Kidney glomerular epithelial cell (primary cell): ENCODE results near the gene NR0B1.
A peak's percentile ranks its signal among the peaks of the same experiment; 100 is the strongest.

Experiments used
- DNase-seq: peaks from one replicate; lab custom pipeline; 2025; lab: John Stamatoyannopoulos, UW

Gene NR0B1

DNA sequence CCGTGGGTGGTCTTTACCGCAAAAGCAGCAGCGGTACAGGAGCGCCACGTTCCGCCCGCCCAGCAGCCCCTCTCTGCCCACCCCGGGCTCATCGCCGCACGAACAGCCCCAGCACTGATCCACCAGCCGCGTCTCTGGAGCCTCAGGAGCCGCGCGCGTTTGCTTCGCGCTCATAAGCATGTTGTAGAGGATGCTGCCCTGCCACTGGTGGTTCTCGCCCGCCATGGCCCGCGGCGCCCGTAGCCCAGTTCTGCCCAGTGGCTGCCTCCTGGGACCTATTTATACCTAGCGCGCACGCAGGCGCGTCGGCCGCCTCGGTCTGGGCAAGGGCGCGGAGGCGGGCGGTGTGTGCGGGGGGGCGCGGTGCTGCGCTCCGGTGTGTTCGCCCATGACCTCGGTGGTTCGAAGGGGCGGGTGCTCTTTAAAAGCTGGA, at the start of gene NR0B1:
Gene NR0B1, minus strand, starts transcription at position 252 of the 433 bp plus-strand sequence. Its CDS starts 27 bp downstream, at position 225.
- no peak for DNase-seq

DNA sequence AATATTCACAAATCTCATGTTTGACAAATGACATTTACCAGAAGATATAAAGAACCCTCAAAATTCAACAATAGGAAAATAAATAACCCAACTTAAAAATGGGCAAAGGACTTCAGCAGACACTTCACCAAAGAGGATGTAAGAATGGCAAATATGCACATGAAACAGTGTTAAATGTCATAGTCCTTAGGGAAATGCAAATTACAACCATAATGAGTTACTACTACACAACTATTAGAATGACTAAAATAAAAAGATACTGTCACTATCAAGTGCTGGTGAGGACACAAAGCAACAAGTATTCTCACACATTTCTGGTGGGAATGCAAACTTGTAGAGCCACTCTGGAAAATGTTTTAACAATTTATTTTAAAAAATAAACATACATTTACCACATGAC, 40.8 kb upstream of the NR0B1 start:
- DNase-seq, result no peak

DNA sequence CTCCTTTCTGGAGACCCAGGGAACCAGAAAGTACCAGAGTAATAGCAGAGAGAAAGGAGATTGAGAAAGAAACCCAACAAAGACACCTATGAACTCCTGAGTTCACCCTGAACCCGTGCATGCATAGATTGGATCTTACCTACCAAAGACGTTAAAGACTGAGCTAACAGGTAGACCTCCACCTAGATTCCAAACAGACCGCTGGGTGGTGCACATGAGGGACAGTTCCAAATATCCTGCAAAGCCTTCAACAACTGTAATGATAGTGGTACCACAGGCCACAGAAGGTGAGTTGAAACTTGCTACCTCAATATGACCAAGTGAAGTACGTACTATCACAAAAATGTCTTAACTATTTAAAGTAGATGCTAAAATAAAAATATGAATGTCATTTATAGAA, 34.0 kb upstream of the NR0B1 start:
- no peak for DNase-seq

DNA sequence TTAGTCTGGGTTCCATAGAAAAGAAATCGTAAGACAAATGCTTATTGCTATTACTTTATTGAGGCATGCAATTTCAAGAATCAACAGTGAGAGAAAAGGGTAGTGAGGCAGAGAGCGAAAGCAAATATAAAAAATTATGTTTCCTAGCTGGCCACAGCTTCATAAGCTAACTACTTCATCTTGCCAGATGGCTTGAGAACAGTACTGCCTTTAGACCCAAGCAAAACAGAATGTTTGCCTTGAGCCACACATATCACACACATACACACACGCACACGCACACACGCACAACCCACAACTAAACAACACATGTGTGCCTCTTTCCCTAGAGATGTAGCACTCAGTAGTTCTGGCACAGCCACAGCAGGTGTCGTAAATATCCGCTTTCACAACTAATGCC, 31.6 kb upstream of the NR0B1 start:
- DNase-seq, result no peak

GRCh38 chrX:30327762-30328161, 18.6 kb upstream of the NR0B1 start:
- no peak for DNase-seq

DNA sequence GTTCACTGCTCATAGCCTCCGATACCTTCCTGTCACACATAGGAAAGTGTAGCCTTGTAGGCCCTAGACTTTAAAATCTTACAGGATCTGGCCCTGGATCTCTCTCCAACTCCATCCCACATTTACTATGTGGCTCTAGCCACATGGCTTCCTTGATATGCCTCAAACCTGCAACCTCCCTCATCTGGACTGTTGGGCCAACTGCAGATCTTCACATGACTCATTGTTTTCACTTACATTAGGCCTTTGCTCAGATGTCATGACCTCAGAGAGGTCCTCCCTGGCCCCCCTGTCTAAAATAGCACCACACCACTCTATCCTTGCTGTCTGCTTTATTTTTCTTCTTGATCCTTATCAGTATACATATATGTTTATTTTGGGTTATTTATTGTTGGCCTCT, 8.1 kb upstream of the NR0B1 start:
- DNase-seq, result no peak

GRCh38 chrX:30313322-30313721, 4.1 kb upstream of the NR0B1 start:
- no peak for DNase-seq

DNA sequence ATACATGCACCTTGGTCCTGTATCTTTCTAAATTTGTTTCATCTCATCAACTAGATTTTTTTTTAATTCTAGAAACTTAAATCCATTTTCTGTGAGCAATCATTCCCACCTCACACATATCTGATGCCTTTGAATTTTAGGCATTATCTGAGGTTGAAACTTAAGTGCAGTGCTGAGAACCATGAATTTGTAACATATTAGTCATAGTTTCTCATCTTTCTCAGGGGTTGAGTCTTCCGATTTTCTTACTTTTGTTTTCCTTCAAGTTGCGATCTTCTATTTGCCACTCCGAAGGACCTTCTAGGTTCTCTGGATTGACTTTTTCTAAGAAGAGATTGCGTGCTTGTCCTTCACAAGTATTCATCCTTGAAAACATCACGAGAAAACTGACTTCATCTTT, 3.7 kb upstream of the NR0B1 start:
- DNase-seq, result no peak

DNA sequence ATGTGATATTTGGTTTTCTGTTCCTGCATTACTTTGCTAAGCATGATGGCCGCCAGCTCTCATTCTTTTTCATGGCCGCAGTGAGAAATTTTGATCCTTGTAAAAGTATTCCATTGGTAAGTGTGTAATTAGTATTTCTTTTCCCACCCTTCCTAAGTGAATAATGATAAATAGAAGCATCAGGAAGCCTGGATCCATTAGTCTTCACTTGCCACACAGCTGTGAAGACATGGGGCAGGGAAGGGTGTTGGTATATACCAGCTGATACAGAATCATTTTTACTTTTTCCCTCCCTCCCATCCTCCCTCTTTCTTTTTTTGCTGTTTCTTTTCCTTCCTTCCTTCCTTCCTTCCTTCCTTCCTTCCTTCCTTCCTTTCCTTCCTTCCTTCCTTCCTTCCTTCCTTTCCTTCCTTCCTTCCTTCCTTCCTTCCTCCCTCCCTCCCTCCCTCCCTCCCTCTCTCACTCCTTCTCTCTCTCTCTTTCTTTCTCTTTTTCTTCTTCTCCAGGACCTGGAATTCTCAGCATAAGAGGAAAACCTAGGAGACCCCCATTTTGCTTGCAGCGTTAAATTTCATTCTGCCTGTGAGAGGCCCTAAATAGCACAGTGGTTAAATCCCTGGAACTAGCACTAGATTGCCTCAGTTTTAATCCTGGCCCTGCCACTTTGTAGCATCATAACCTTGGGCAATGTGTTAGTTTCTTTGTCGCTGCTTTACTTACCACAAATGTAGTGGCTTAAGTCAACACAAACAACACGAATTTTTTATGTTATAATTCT, 1.4 kb upstream of the NR0B1 start:
- DNase-seq, result no peak

DNA sequence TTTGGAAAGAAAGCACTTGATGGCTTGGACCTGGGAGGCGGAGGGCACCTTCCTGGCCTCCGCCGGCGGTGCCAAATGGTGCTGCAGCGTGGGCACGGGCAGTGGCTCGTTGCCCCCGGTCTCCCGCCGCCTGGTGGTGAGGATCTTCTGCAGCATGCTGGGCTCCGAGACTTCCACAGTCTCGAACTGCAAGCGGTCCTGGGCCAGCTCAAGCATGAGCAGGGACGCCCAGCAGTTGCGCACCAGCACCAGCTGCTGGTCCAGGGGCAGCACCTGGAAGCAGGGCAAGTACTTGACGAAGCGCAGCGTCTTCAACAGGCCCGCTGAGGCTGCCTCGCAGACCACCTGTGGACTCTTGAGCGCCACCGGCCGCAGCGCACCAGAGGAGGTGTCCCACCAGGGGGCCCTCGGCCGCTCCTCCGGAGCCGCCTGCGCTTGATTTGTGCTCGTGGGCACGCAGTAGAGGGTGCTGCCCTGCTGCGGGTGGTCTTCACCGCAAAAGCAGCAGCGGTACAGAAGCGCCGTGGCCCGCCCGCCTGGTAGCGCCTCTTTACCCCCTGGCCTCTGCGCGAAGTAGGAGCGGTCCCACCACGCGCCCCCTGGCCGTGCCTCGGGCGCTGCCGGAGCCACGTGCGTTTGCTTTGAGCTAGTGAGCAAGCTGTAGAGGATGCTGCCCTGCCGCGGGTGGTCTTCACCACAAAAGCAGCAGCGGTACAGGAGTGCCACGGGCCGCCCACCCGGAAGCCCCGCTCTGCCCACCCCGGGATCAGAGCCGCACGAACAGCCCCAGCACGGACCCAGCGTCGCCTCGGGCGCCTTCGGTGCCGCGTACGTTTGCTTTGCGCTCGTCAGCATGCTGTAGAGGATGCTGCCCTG, 689 bp downstream of the NR0B1 start:
- no peak for DNase-seq

DNA sequence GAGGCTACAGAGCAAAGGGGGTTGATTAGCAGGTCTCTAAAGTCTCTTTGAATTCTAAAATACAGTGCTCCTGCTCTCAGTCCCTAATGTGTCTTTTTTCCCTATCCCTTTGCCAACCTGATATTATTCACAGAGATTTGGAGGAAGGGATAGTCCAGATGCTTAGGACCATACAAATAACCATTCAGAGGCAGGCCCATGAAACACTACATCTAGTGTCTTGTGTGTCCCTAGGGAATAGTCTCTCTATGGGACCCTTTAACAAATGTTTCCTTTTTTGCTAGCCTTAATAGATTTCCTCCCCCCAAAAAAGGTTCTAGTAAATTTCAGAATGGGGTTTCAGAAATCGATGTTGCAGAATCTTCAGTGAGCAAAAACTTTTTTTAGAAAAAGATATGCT, 1.7 kb downstream of the NR0B1 start:
- DNase-seq, result no peak

DNA sequence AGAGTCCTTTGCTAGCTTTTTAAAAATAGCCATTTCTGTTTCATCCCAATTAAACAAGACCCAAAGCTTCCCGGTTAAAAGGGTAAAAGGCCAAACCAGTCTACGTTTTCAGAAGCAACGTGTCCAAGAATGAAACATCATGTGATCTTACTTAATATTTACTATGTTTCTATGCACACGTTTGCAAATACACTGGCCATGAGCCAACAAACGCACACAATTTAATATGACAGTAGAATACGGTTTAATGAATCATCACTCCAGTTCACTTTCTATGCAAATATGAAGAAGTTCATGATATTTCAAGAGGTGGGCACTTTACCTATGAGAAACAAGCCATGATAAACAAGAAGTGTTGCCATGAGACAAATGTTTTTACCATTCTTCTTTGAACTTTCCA, 4.3 kb downstream of the NR0B1 start:
- DNase-seq, result no peak

DNA sequence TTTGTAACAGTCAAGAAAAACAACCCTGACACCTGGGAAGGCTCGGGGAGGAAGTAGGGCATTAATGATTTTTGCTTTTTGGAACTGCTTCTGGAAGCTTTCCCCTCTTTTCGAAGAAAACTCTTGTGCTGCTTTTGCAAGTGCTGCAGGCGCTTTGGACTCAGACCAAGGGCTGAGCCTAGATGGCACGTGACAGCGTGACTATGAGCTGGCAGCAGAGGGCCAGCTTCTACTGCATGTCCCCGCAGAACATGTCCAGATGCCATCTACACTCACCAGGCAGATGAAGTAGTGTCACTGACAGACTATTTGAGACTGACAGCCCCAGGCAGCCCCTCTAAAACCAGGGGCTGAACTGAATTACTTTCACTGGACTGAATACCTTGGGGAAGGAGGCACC, 6.2 kb downstream of the NR0B1 start:
- no peak for DNase-seq

DNA sequence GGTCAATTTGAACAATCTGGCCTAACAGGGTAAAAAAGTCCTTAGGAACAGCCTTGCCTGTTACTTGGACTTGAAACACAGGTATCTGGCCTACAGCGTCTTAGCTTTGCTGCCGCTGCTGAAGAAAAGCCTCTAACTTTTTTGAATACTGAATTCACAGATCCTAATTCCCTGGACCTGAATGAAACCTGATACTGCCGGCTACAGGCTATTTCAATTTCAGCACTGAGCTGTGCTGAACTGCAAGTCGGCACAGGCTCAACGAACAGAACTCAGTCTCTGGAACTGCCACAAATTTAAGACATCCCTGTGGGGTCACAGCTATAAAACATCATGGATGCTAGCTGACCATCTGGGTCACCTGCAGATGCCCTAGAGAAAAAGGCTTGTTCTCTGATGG, 7.2 kb downstream of the NR0B1 start:
- DNase-seq, result no peak

GRCh38 chrX:30301208-30301607, 8.0 kb downstream of the NR0B1 start:
- no peak for DNase-seq

DNA sequence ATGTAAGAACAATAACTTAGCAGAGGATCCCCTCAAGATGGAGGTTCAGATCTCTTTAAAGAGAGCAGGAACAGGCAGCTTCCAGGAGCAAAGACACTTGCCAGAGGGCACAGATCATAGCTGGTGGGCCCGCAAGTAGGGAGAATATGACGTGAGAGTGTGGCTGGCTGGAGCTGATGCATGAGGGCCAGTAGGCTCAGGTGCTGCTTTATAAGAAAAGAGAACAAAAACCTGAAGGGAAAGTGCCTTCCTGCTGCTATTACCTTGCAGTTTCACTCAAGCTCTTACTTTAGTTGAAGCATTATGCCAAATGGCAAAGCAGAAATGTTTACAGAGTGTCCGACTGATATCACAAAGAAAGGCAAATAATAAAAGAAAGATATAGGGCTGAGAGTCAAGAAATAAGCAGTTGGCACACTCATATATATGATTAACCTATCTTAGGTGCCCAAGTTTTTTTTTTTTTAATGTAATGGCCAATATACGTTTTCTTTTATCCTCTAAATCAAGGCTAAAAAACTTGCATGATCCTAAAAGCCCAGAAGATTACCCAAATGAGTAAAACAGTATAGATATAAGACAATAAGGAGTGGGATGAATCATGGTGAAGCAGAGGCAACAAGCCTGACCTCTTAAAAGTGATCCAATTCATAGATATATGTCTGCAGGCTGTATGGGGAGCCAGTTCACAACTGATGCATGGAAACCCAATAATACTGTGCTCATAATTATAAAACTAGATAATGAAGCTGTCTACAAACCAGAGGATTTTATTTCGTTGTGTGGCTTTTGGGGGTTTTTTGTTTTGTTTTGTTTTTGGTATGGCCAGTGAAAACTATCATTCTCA, 12.6 kb downstream of the NR0B1 start:
- DNase-seq, result no peak

- DNase-seq, result peak; percentile 84
Observed at GRCh38 chrX:30283456-30284200, 25.6 kb downstream of the NR0B1 start.

DNA sequence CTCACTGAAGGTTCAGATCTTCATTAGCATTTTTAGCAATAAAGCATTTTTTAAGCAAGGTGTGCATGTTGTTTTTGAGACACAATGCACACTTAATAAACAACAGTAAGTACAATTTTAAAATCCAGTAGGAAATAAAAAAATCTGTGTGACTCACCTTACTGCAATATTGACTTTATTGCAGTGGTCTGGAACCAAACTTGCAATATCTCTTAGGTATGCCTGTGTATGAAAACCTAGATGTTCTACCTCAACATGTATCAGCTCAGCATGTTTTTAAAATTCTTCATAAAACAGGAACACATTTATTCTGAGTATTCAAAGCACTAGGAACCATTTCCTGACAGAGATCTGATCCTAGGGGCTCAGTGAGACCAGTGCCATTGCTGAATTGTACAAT, 26.7 kb downstream of the NR0B1 start:
- no peak for DNase-seq

DNA sequence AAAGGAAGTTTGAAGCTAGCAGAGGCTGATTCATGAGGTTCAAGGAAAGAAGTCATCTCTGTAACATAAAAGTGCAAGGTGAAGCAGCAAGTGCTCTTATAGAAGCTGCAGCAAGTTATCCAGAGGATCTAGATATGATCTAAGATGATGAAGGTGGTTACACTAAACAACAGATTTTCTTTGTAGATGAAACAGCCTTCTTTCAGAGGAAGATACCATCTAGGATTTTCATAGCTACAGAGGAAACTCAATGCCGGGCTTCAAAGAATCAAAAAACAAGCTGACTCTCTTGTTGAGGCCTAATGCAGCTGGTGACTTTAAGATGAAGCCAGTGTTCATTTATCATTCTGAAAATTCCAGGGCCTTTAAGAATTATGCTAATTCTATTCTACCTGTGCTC, 28.8 kb downstream of the NR0B1 start:
- DNase-seq, result no peak

GRCh38 chrX:30278365-30278764, 30.8 kb downstream of the NR0B1 start:
- no peak for DNase-seq

DNA sequence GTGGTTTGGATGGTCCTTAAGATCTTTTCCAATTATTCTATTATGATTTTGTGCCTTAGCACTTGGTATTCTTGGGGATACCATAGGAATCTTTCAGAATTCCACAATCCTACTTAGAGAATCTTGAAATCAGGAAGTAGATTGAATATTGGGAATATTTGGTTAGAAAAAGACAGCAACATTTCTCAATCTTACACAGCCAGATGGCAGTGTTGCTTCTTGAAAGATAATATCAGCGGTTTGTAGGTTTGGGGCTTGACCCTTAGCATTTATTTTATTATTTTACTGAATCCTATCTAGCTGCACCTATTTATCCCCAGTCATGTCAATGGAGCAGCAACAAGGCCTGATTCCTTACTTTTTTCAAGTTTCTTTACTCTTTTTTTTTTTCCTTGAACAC, 33.7 kb downstream of the NR0B1 start:
- peak; percentile 28 for DNase-seq

DNA sequence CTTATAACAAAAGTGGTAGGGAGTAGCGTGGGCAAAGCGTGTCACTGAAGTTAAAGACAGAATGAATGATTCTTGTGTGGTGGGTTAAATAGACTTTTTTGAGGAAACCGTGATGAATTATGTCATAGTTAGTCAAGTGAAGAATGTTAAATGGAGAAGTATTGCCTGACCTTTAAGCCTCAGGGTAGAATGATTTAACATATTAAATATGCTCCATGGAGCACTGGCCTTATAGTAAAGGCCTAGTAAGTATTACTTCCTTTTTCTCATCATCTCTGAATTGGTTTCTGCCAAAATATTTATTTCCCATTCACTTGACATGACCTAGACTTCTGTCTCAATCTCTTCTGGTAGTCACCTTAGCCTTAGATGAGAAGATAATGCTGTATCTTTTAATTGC, 38.6 kb downstream of the NR0B1 start:
- DNase-seq, result no peak
